Testis (tissue), 3 donors: ENCODE data around the gene FXN. TPM values are rescaled to one million over a fixed set of nuclear protein-coding genes. Genes with fewer than 3 reads are reported as not detected.
A peak's percentile ranks its signal among the peaks of the same experiment; 100 is the strongest.

ENCODE experiments used
- DNase-seq: peaks from one replicate; pipeline ENCODE4 v3.0.0-alpha.2; 2019
- H3K27ac ChIP-seq, 2 donors: fragments of 200-600 bp; sonication (generic); one replicate each; pipeline ENCODE4 v1.5.1; 2019
- H3K27me3 ChIP-seq: fragments of 200-600 bp; sonication (generic); one replicate; pipeline ENCODE4 v1.5.1; 2019
- H3K36me3 ChIP-seq: fragments of 200-600 bp; sonication (generic); one replicate; pipeline ENCODE4 v1.5.1; 2017; ENCODE audit warnings: low read depth; ENCODE audit errors: missing control alignments
- H3K4me1 ChIP-seq: fragments of 200-600 bp; sonication (generic); one replicate; pipeline ENCODE4 v1.5.1; 2019
- H3K4me3 ChIP-seq, 2 donors: fragments of 200-600 bp; sonication (generic); one replicate each; pipeline ENCODE4 v1.5.1; 2017 to 2019
- H3K9me3 ChIP-seq: fragments of 200-600 bp; sonication (generic); one replicate; pipeline ENCODE4 v1.5.1; 2017
- POLR2A ChIP-seq: fragments of 450-650 bp; IDR thresholded peaks from one replicate; pipeline ENCODE4 v1.6.1; 2017; ENCODE audit warnings: antibody characterized with exemption, mild to moderate bottlenecking, moderate library complexity
- WGBS, 2 donors: methylation state at CpG; one replicate each; pipeline ENCODE4 v1.1.5; 2018; 5-methylcytosine and 5-hydroxymethylcytosine counted together
- intact Hi-C: fragments of 100-400 bp; cut with DNase I; formaldehyde crosslinking; loops from one replicate; pipeline ENCODE4 v1.15.1; 2023; ENCODE audit warnings: low total_unique reads
- polyA plus RNA-seq: library from polyadenylated mRNA; stranded (reverse); fragments of 350-450 nt; fragmentation: Illumina TruSeq; extraction: RNeasy Lipid Tissue Mini Kit (QIAGEN cat#74804); gene quantifications from one replicate; pipeline ENCODE4 v1.2.3, GENCODE V29; 2014; ENCODE audit warnings: low read depth, low replicate concordance; ENCODE audit not compliant: insufficient read depth
- total RNA-seq, 2 donors: library from RNA; depleted of rRNA; stranded (reverse); fragments of >200 nt; gene quantifications; one replicate each; pipeline ENCODE4 v1.2.3, GENCODE V29; 2016
- TF ChIP-seq, protein P1 (sequence below), 3 experiments: fragments of 450-650 bp in 2 of 3; fragments of 200-600 bp in 1 of 3; sonication (generic) in 1 of 3; IDR thresholded peaks; one replicate each; pipeline ENCODE4 v1.5.1; 2016 to 2019; ENCODE audit warnings: antibody characterized with exemption in 3 of 3, mild to moderate bottlenecking in 2 of 3, moderate library complexity in 1 of 3

FXN gene
- total and polyA plus RNA-seq, 3 donors from 2014 or later, result 14.5 to 29.4 (median 19.7) TPM

DNA sequence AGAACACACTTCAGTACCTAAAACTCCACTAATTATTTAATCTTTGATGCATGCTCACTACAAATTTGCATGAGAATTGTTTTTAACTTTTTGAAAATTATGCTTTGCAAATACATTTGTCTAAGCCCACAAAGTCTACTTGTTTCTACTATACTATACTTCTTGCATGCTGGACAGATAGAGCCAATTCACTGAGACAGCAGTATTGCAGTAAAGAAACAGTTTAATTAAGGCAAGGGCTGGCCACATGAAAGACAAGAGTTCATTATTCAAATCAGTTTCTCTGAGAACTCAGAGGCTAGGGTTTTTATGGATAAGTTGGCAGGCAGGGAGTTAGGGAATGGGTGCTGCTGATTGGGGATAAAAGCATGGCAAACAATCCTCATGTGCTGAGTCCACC lies 6.0 kb upstream of the FXN start:
- intact Hi-C loops, result no loop called here

GRCh38 chr9:69030851-69031645 lies 4.5 kb upstream of the FXN start:
- Histone ChIP-seq H3K9me3 (no peaks in the 10 kb centered on the region), H3K27ac (no peak overlapping the region), H3K4me3 (no peak overlapping the region), H3K27me3 (no peaks in the 10 kb centered on the region), H3K36me3 (no peaks in the 10 kb centered on the region), H3K4me1 (no peaks in the 10 kb centered on the region)
- intact Hi-C loops, result no loop called here
- DNase-seq, result no peak
- 68 to 75% methylated on average over 1 of the region's 1 CpG for whole genome bisulfite sequencing, 2 donors
- TF ChIP-seq, protein P1, sequence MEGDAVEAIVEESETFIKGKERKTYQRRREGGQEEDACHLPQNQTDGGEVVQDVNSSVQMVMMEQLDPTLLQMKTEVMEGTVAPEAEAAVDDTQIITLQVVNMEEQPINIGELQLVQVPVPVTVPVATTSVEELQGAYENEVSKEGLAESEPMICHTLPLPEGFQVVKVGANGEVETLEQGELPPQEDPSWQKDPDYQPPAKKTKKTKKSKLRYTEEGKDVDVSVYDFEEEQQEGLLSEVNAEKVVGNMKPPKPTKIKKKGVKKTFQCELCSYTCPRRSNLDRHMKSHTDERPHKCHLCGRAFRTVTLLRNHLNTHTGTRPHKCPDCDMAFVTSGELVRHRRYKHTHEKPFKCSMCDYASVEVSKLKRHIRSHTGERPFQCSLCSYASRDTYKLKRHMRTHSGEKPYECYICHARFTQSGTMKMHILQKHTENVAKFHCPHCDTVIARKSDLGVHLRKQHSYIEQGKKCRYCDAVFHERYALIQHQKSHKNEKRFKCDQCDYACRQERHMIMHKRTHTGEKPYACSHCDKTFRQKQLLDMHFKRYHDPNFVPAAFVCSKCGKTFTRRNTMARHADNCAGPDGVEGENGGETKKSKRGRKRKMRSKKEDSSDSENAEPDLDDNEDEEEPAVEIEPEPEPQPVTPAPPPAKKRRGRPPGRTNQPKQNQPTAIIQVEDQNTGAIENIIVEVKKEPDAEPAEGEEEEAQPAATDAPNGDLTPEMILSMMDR (IDR thresholded peaks at IDR 0.05), result no peak

More for the DNA sequence above, 6.0 kb upstream of the FXN start:
- TF ChIP-seq, protein P1 (IDR thresholded peaks at IDR 0.05), result no peak
- TF ChIP-seq POLR2A, result no peak
- H3K36me3 ChIP-seq, result no peaks in the 10 kb centered on the region
- no peaks in the 10 kb centered on the region for H3K9me3 ChIP-seq
- no peak overlapping the region for H3K27ac ChIP-seq
- no peak overlapping the region for H3K4me3 ChIP-seq
- H3K27me3 ChIP-seq, result no peaks in the 10 kb centered on the region
- no peaks in the 10 kb centered on the region for H3K4me1 ChIP-seq
- DNase-seq, result no peak

GRCh38 chr9:69034071-69034470 lies 1.5 kb upstream of the FXN start:
- H3K27me3 ChIP-seq, result no peaks in the 10 kb centered on the region
- H3K9me3 ChIP-seq, result no peaks in the 10 kb centered on the region
- DNase-seq, result no peak
- H3K27ac ChIP-seq, result no peak overlapping the region
- H3K4me1 ChIP-seq, result peaks cover 13% of the 10 kb centered on the region
- no peak overlapping the region for H3K4me3 ChIP-seq
- TF ChIP-seq POLR2A, result no peak
- TF ChIP-seq, protein P1 (IDR thresholded peaks at IDR 0.05), result no peak
- intact Hi-C loops, result no loop called here
- no peaks in the 10 kb centered on the region for H3K36me3 ChIP-seq
- WGBS, 2 donors, result 74 to 76% methylated on average over 2 of the region's 2 CpGs

DNA sequence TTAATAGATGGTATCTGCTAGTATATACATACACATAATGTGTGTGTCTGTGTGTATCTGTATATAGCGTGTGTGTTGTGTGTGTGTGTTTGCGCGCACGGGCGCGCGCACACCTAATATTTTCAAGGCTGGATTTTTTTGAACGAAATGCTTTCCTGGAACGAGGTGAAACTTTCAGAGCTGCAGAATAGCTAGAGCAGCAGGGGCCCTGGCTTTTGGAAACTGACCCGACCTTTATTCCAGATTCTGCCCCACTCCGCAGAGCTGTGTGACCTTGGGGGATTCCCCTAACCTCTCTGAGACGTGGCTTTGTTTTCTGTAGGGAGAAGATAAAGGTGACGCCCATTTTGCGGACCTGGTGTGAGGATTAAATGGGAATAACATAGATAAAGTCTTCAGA lies 757 bp downstream of the FXN start:
- H3K36me3 ChIP-seq, result no peaks in the 10 kb centered on the region
- H3K27ac ChIP-seq, result peak overlapping the region; percentile 83 to 85
- peaks cover 13% of the 10 kb centered on the region for H3K4me1 ChIP-seq
- no peaks in the 10 kb centered on the region for H3K9me3 ChIP-seq
- WGBS, 2 donors, result 0 to 1% methylated on average over 14 of the region's 14 CpGs
- peak overlapping the region; percentile 71 to 73 for H3K4me3 ChIP-seq
- H3K27me3 ChIP-seq, result no peaks in the 10 kb centered on the region
- intact Hi-C loops, result no loop called here
- peak; percentile 45 for DNase-seq
- TF ChIP-seq, protein P1 (IDR thresholded peaks at IDR 0.05), result no peak
- TF ChIP-seq POLR2A, result no peak

DNA sequence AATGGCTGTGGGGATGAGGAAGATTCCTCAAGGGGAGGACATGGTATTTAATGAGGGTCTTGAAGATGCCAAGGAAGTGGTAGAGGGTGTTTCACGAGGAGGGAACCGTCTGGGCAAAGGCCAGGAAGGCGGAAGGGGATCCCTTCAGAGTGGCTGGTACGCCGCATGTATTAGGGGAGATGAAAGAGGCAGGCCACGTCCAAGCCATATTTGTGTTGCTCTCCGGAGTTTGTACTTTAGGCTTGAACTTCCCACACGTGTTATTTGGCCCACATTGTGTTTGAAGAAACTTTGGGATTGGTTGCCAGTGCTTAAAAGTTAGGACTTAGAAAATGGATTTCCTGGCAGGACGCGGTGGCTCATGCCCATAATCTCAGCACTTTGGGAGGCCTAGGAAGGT lies 1.2 kb downstream of the FXN start:
- DNase-seq, result no peak
- Histone ChIP-seq H3K9me3 (no peaks in the 10 kb centered on the region), H3K27ac (peak overlapping the region; percentile 83 to 85), H3K4me1 (peaks cover 13% of the 10 kb centered on the region), H3K4me3 (peak overlapping the region; percentile 71 to 73), H3K27me3 (no peaks in the 10 kb centered on the region), H3K36me3 (no peaks in the 10 kb centered on the region)
- intact Hi-C loops, result no loop called here
- TF ChIP-seq, protein P1 (IDR thresholded peaks at IDR 0.05), result no peak
- TF ChIP-seq POLR2A, result no peak
- WGBS, 2 donors, result 16 to 20% methylated on average over 10 of the region's 10 CpGs
